Neural cell (in vitro differentiated cells): ENCODE measurements around the gene ARHGAP42. TPM values are rescaled to one million over a fixed set of nuclear protein-coding genes. Genes with fewer than 3 reads are reported as not detected.

Experiments
- H2AFZ ChIP-seq: fragments of 200-600, 300-800 bp; sonication (generic), shearing (Covaris generic); 2 replicates; pipeline ENCODE4 v1.6.0; 2014; ENCODE audit warnings: low read depth, mild to moderate bottlenecking, antibody characterized with exemption, low read length, moderate library complexity
- H3F3A ChIP-seq: fragments of 200-600 bp; shearing (Covaris generic); 2 replicates; pipeline ENCODE4 v1.6.1; 2016; ENCODE audit warnings: mild to moderate bottlenecking, moderate library complexity, mixed read lengths, antibody characterized with exemption, low read length; ENCODE audit not compliant: insufficient read depth, poor library complexity, severe bottlenecking
- H3K27ac ChIP-seq: fragments of 200-600, 300-800 bp; sonication (generic), shearing (Covaris generic); 2 replicates; pipeline ENCODE4 v1.5.1; 2014; ENCODE audit warnings: mild to moderate bottlenecking, low read length, moderate library complexity
- H3K27me3 ChIP-seq: fragments of 300-800, 200-600 bp; sonication (generic), shearing (Covaris generic); 2 replicates; pipeline ENCODE4 v1.6.0; 2014; ENCODE audit warnings: mild to moderate bottlenecking, low read depth, low read length, moderate library complexity; ENCODE audit not compliant: insufficient read depth
- H3K36me3 ChIP-seq: fragments of 300-800, 200-600 bp; sonication (generic), shearing (Covaris generic); 2 replicates; pipeline ENCODE4 v1.5.1; 2014; ENCODE audit warnings: mild to moderate bottlenecking, antibody characterized with exemption, low read length, moderate library complexity; ENCODE audit not compliant: insufficient read depth
- H3K4me2 ChIP-seq: fragments of 300-800, 200-600 bp; sonication (generic), shearing (Covaris generic); 2 replicates; pipeline ENCODE4 v1.6.0; 2014; ENCODE audit warnings: mild to moderate bottlenecking, low read length
- H3K4me3 ChIP-seq: fragments of 300-800, 200-600 bp; sonication (generic), shearing (Covaris generic); 2 replicates; pipeline ENCODE4 v1.5.1; 2014; ENCODE audit warnings: mild to moderate bottlenecking, low read length, moderate library complexity
- H3K79me2 ChIP-seq: fragments of 200-600 bp; shearing (Covaris generic); replicated peaks from 2 replicates; pipeline ENCODE4 v1.6.0; 2014; ENCODE audit warnings: mild to moderate bottlenecking, low read length, moderate library complexity; ENCODE audit not compliant: insufficient read depth
- H3K9ac ChIP-seq: fragments of 300-800, 200-600 bp; sonication (generic), shearing (Covaris generic); 2 replicates; pipeline ENCODE4 v1.6.1; 2016; ENCODE audit warnings: mild to moderate bottlenecking, low read length, mixed read lengths
- H3K9me2 ChIP-seq: fragments of 200-600 bp; shearing (Covaris generic); 2 replicates; pipeline ENCODE4 v1.6.1; 2016; ENCODE audit warnings: mild to moderate bottlenecking, low read length, mixed read lengths; ENCODE audit not compliant: insufficient read depth
- H3K9me3 ChIP-seq: fragments of 200-600, 300-800 bp; sonication (generic), shearing (Covaris generic); 2 replicates; pipeline ENCODE4 v1.6.1; 2016; ENCODE audit warnings: mild to moderate bottlenecking, mixed run types, low read length, moderate library complexity, mixed read lengths
- H4K20me1 ChIP-seq: fragments of 200-600 bp; shearing (Covaris generic); 2 replicates; pipeline ENCODE4 v1.6.1; 2016; ENCODE audit warnings: mild to moderate bottlenecking, mixed run types; ENCODE audit not compliant: insufficient read depth
- CTCF ChIP-seq: fragments of 450-650 bp; IDR thresholded peaks from 2 replicates; pipeline ENCODE4 v1.5.1; 2014; ENCODE audit warnings: antibody characterized with exemption, mild to moderate bottlenecking, moderate library complexity; ENCODE audit not compliant: poor library complexity, severe bottlenecking
- EP300 ChIP-seq: fragments of 450-650 bp; conservative IDR thresholded peaks from 2 replicates; pipeline ENCODE4 v1.6.1; 2014; ENCODE audit warnings: antibody characterized with exemption, mild to moderate bottlenecking, moderate library complexity; ENCODE audit not compliant: poor library complexity, severe bottlenecking
- EZH2 ChIP-seq: fragments of 200-600, 300-800 bp; shearing (Covaris generic), sonication (generic); IDR thresholded peaks from 2 replicates; pipeline ENCODE4 v1.6.1; 2014; ENCODE audit warnings: antibody characterized with exemption, low read length, borderline replicate concordance, mild to moderate bottlenecking; ENCODE audit not compliant: insufficient read depth, poor library complexity, severe bottlenecking
- MXI1 ChIP-seq: fragments of 450-650 bp; conservative IDR thresholded peaks from 2 replicates; pipeline ENCODE4 v1.6.1; 2014; ENCODE audit warnings: antibody characterized with exemption, mild to moderate bottlenecking; ENCODE audit not compliant: poor library complexity, severe bottlenecking
- POLR2AphosphoS5 ChIP-seq: IDR thresholded peaks from 2 replicates; pipeline ENCODE4 v1.6.1; 2012
- RAD21 ChIP-seq: fragments of 450-650 bp; conservative IDR thresholded peaks from 2 replicates; pipeline ENCODE4 v1.6.1; 2014; ENCODE audit warnings: antibody characterized with exemption, mild to moderate bottlenecking, moderate library complexity
- REST ChIP-seq: IDR thresholded peaks from 2 replicates; pipeline ENCODE4 v1.6.1; 2012; ENCODE audit warnings: borderline replicate concordance
- SMC3 ChIP-seq: fragments of 450-650 bp; conservative IDR thresholded peaks from 2 replicates; pipeline ENCODE4 v1.6.1; 2014; ENCODE audit warnings: antibody characterized with exemption, mild to moderate bottlenecking, moderate library complexity; ENCODE audit not compliant: poor library complexity
- TAF1 ChIP-seq: IDR thresholded peaks from 2 replicates; pipeline ENCODE4 v1.6.1; 2012; ENCODE audit warnings: low read depth
- polyA plus RNA-seq: library from polyadenylated mRNA; depleted of rRNA; stranded (reverse); fragments of >200 nt; gene quantifications from 2 replicates; pipeline ENCODE4 v1.2.3, GENCODE V29; 2014

ARHGAP42 gene
- polyA plus RNA-seq, 1 donor from 2014 or later: 0.64 TPM

GRCh38 chr11:100686476-100687053 lies 523 bp upstream of the ARHGAP42 start:
- Histone ChIP-seq H3K27ac (no peak overlapping the region), H3F3A (no peaks in the 10 kb centered on the region), H3K9ac (no peak overlapping the region), H3K36me3 (no peaks in the 10 kb centered on the region), H3K9me2 (no peaks in the 10 kb centered on the region), H3K27me3 (peaks cover 23% of the 10 kb centered on the region), H4K20me1 (no peaks in the 10 kb centered on the region), H3K4me3 (peak overlapping the region; percentile 73), H2AFZ (no peak overlapping the region), H3K9me3 (no peaks in the 10 kb centered on the region), H3K79me2 (no peaks in the 10 kb centered on the region), H3K4me2 (no peak overlapping the region)
- TF ChIP-seq RAD21: no peak
- TF ChIP-seq CTCF: no peak
- no peak for TF ChIP-seq MXI1
- TF ChIP-seq EZH2: no peak
- TF ChIP-seq REST: no peak
- TF ChIP-seq POLR2AphosphoS5: no peak
- no peak for TF ChIP-seq SMC3
- no peak for TF ChIP-seq TAF1
- no peak for TF ChIP-seq EP300

- Histone ChIP-seq H3F3A (no peaks in the 10 kb centered on the region), H3K9me2 (no peaks in the 10 kb centered on the region), H3K4me3 (peak overlapping the region; percentile 73), H3K27me3 (peaks cover 23% of the 10 kb centered on the region), H4K20me1 (no peaks in the 10 kb centered on the region), H3K9me3 (no peaks in the 10 kb centered on the region), H2AFZ (no peak overlapping the region), H3K79me2 (no peaks in the 10 kb centered on the region), H3K36me3 (no peaks in the 10 kb centered on the region), H3K4me2 (peak overlapping the region; percentile 76), H3K27ac (no peak overlapping the region), H3K9ac (no peak overlapping the region)
- TF ChIP-seq CTCF: peak; percentile 75
- no peak for TF ChIP-seq EP300
- TF ChIP-seq TAF1: no peak
- TF ChIP-seq RAD21: peak; percentile 7
Observed at GRCh38 chr11:100687630-100688395, 725 bp downstream of the ARHGAP42 start.
